Left ventricle myocardium inferior (tissue), 1 donor: ENCODE results near the gene MTCP1. TPM values are rescaled to one million over a fixed set of nuclear protein-coding genes. Genes with fewer than 3 reads are reported as not detected.

Source experiments
- DNase-seq: peaks from one replicate; pipeline ENCODE4 v3.0.0-alpha.2; 2020
- H3K27ac ChIP-seq: fragments of 200-600 bp; replicated peaks from 2 replicates; pipeline ENCODE4 v1.8.0; 2021
- H3K27me3 ChIP-seq: fragments of 200-600 bp; 2 replicates; pipeline ENCODE4 v1.8.0; 2021; ENCODE audit warnings: low read depth
- H3K36me3 ChIP-seq: fragments of 200-600 bp; 2 replicates; pipeline ENCODE4 v1.8.0; 2021
- H3K4me1 ChIP-seq: fragments of 200-600 bp; 2 replicates; pipeline ENCODE4 v1.8.0; 2021
- H3K4me3 ChIP-seq: fragments of 200-600 bp; 2 replicates; pipeline ENCODE4 v1.8.0; 2021; ENCODE audit warnings: mild to moderate bottlenecking, moderate library complexity
- H3K9me3 ChIP-seq: fragments of 200-600 bp; replicated peaks from 2 replicates; pipeline ENCODE4 v1.8.0; 2021
- CTCF ChIP-seq: fragments of 200-600 bp; IDR thresholded peaks from 2 replicates; pipeline ENCODE4 v1.8.0; 2021; ENCODE audit warnings: antibody characterized with exemption, mild to moderate bottlenecking, borderline replicate concordance
- intact Hi-C: fragments of 100-400 bp; cut with micrococcal nuclease; formaldehyde crosslinking; loops from one replicate; pipeline ENCODE4 v1.11.0; 2022
- total RNA-seq: library from RNA; stranded (reverse); fragmentation: NEBNext Ultra II Directional; extraction: Animal tissue kit (Norgen Biotek cat#: 25700); gene quantifications from one replicate; pipeline ENCODE4 v1.2.1, GENCODE V29; 2021
- donor health status: DM: no; HTN: yes; CAD: no; lungs with severe emphysema.

The MTCP1 gene
- total RNA-seq, 1 donor from 2014 or later, result 56.9 TPM

GRCh38 chrX:155056877-155057792, 13.8 kb downstream of the MTCP1 start:
- Histone ChIP-seq H3K36me3 (peaks cover 12% of the 10 kb centered on the region), H3K27ac (peak overlapping the region; percentile 55), H3K4me3 (peak overlapping the region; percentile 32), H3K4me1 (peaks cover 17% of the 10 kb centered on the region), H3K9me3 (no peaks in the 10 kb centered on the region), H3K27me3 (no peaks in the 10 kb centered on the region)
- peak; percentile 52 for DNase-seq
- intact Hi-C loops, result no loop called here
- peak; percentile 76 for TF ChIP-seq CTCF

GRCh38 chrX:155056471-155056870, 14.5 kb downstream of the MTCP1 start:
- peak overlapping the region; percentile 55 for H3K27ac ChIP-seq
- DNase-seq, result no peak
- H3K4me3 ChIP-seq, result no peak overlapping the region
- H3K27me3 ChIP-seq, result no peaks in the 10 kb centered on the region
- H3K36me3 ChIP-seq, result peaks cover 18% of the 10 kb centered on the region
- TF ChIP-seq CTCF, result no peak
- intact Hi-C loops, result no loop called here
- H3K4me1 ChIP-seq, result peaks cover 14% of the 10 kb centered on the region
- no peaks in the 10 kb centered on the region for H3K9me3 ChIP-seq

- TF ChIP-seq CTCF, result no peak
- H3K4me1 ChIP-seq, result peaks cover 14% of the 10 kb centered on the region
- intact Hi-C loops, result no loop called here
- no peaks in the 10 kb centered on the region for H3K9me3 ChIP-seq
- H3K27ac ChIP-seq, result no peak overlapping the region
- peaks cover 19% of the 10 kb centered on the region for H3K36me3 ChIP-seq
- no peak for DNase-seq
- no peaks in the 10 kb centered on the region for H3K27me3 ChIP-seq
- H3K4me3 ChIP-seq, result no peak overlapping the region
Measured at GRCh38 chrX:155055494-155055893, 15.4 kb downstream of the MTCP1 start.

- intact Hi-C loops, result no loop called here
- peaks cover 14% of the 10 kb centered on the region for H3K36me3 ChIP-seq
- H3K4me1 ChIP-seq, result peaks cover 14% of the 10 kb centered on the region
- DNase-seq, result no peak
- H3K27me3 ChIP-seq, result no peaks in the 10 kb centered on the region
- no peak overlapping the region for H3K4me3 ChIP-seq
- H3K9me3 ChIP-seq, result no peaks in the 10 kb centered on the region
- H3K27ac ChIP-seq, result no peak overlapping the region
- no peak for TF ChIP-seq CTCF
Measured at GRCh38 chrX:155054255-155054654, 16.7 kb downstream of the MTCP1 start.

- H3K4me1 ChIP-seq, result peaks cover 17% of the 10 kb centered on the region
- peaks cover 14% of the 10 kb centered on the region for H3K36me3 ChIP-seq
- no peak overlapping the region for H3K27ac ChIP-seq
- H3K9me3 ChIP-seq, result no peaks in the 10 kb centered on the region
- no peak for TF ChIP-seq CTCF
- DNase-seq, result no peak
- no peaks in the 10 kb centered on the region for H3K27me3 ChIP-seq
- no peak overlapping the region for H3K4me3 ChIP-seq
- intact Hi-C loops, result no loop called here
Measured at GRCh38 chrX:155053656-155054055, 17.3 kb downstream of the MTCP1 start.
